Measurements from ENCODE around the gene PTTG1.

DNA sequence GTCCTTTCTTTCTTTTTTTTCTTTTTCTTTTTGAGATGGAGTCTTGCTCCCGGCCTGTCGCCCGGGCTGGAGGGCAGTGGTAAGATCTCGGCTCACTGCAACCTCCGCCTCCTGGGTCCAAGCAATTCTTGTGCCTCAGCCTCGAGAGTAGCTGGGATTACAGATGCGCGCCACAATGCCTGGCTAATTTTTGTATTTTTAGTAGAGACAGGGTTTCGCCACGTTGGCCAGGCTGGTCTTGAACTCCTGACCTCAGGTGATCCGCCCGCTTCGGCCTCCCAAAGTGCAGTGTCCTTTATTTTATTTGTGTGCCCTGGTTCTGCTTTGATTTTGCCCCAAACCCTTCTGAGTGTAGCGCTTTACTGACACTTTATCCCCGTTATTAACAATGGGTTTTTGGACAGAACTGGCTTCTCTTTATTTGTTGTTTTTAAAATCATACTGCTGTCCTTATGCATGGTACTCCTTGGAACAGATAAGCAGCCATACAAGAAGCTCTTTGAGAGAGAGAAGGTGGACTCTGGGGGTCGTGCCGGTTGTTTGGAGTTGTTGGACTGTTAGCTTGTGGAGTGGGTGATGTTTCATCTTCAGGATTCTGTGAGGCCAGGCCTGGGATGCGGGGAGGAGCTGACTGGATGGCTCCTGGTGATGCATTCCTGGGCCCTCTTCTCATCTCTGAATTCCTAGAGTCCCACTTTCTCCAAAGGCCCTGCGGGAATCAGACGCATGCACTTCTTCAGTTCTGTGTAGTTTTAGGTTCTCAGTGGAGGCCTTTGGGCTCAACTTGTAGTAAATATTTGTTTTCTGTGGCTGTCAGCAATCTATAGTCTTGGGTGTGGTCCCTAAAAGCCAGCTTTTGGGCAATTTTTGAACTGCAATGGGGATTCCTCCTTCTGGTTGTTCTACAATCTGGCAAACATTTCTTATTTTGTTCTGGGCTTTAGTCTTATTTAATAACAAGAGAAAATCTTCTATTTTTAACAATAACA, 47.8 kb downstream of the PTTG1 start:
- TF ChIP-seq, protein P1, sequence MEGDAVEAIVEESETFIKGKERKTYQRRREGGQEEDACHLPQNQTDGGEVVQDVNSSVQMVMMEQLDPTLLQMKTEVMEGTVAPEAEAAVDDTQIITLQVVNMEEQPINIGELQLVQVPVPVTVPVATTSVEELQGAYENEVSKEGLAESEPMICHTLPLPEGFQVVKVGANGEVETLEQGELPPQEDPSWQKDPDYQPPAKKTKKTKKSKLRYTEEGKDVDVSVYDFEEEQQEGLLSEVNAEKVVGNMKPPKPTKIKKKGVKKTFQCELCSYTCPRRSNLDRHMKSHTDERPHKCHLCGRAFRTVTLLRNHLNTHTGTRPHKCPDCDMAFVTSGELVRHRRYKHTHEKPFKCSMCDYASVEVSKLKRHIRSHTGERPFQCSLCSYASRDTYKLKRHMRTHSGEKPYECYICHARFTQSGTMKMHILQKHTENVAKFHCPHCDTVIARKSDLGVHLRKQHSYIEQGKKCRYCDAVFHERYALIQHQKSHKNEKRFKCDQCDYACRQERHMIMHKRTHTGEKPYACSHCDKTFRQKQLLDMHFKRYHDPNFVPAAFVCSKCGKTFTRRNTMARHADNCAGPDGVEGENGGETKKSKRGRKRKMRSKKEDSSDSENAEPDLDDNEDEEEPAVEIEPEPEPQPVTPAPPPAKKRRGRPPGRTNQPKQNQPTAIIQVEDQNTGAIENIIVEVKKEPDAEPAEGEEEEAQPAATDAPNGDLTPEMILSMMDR (IDR thresholded peaks at IDR 0.05) = no peak
- TF ChIP-seq POLR2A (IDR thresholded peaks at IDR 0.05) = no peak
- TF ChIP-seq EP300 (IDR thresholded peaks at IDR 0.05) = no peak
- no peak for TF ChIP-seq POLR2AphosphoS5 (IDR thresholded peaks at IDR 0.05)
